ENCODE data around the gene PFKL. TPM values are rescaled to one million over a fixed set of nuclear protein-coding genes. Genes with fewer than 3 reads are reported as not detected.

PFKL gene
- total and polyA plus RNA-seq, 2 of the 8 experiments (the other 6 are each of a cell fraction or from before 2014, with no cell fraction given) = 80.2 to 82.3 TPM

DNA sequence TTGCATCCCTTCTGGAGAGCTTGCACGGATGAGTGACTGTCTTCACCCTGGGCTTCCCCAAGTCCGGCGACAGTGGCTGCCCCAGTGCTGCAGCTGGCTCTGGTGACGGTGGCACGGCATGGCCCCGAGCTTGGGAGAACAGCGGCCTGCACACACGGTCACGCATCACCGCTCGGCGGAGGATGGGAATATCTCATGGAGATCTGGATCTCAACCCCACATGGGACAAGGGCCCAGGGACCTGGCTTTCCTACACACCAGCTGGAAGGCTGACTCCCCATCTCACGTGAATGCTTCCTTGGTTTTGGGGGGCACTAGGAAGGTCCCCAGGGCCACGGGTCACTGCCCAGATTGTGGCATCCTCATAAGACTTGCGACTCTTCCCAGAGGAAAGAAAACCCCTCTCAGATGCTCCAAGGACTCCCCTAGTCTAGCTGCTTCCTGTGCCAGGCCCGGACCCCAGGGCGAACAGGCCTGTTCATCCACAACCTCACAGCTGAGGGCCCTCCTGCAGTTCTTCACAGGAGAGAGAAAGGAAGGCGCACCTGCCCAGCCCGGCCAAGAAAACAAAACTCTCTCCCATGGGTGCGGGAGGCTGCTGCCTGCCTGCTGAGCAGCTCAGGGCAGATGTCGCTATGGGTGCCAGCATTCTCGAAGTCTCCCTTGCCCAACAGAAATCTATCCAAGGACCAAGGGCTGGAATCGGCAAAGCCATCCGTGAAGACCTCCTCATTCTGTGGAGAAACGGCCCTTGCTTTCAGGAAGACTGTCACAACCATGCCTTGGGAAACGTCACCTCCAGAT lies 29.4 kb downstream of the PFKL start (continued):
- TF ChIP-seq, protein P1, sequence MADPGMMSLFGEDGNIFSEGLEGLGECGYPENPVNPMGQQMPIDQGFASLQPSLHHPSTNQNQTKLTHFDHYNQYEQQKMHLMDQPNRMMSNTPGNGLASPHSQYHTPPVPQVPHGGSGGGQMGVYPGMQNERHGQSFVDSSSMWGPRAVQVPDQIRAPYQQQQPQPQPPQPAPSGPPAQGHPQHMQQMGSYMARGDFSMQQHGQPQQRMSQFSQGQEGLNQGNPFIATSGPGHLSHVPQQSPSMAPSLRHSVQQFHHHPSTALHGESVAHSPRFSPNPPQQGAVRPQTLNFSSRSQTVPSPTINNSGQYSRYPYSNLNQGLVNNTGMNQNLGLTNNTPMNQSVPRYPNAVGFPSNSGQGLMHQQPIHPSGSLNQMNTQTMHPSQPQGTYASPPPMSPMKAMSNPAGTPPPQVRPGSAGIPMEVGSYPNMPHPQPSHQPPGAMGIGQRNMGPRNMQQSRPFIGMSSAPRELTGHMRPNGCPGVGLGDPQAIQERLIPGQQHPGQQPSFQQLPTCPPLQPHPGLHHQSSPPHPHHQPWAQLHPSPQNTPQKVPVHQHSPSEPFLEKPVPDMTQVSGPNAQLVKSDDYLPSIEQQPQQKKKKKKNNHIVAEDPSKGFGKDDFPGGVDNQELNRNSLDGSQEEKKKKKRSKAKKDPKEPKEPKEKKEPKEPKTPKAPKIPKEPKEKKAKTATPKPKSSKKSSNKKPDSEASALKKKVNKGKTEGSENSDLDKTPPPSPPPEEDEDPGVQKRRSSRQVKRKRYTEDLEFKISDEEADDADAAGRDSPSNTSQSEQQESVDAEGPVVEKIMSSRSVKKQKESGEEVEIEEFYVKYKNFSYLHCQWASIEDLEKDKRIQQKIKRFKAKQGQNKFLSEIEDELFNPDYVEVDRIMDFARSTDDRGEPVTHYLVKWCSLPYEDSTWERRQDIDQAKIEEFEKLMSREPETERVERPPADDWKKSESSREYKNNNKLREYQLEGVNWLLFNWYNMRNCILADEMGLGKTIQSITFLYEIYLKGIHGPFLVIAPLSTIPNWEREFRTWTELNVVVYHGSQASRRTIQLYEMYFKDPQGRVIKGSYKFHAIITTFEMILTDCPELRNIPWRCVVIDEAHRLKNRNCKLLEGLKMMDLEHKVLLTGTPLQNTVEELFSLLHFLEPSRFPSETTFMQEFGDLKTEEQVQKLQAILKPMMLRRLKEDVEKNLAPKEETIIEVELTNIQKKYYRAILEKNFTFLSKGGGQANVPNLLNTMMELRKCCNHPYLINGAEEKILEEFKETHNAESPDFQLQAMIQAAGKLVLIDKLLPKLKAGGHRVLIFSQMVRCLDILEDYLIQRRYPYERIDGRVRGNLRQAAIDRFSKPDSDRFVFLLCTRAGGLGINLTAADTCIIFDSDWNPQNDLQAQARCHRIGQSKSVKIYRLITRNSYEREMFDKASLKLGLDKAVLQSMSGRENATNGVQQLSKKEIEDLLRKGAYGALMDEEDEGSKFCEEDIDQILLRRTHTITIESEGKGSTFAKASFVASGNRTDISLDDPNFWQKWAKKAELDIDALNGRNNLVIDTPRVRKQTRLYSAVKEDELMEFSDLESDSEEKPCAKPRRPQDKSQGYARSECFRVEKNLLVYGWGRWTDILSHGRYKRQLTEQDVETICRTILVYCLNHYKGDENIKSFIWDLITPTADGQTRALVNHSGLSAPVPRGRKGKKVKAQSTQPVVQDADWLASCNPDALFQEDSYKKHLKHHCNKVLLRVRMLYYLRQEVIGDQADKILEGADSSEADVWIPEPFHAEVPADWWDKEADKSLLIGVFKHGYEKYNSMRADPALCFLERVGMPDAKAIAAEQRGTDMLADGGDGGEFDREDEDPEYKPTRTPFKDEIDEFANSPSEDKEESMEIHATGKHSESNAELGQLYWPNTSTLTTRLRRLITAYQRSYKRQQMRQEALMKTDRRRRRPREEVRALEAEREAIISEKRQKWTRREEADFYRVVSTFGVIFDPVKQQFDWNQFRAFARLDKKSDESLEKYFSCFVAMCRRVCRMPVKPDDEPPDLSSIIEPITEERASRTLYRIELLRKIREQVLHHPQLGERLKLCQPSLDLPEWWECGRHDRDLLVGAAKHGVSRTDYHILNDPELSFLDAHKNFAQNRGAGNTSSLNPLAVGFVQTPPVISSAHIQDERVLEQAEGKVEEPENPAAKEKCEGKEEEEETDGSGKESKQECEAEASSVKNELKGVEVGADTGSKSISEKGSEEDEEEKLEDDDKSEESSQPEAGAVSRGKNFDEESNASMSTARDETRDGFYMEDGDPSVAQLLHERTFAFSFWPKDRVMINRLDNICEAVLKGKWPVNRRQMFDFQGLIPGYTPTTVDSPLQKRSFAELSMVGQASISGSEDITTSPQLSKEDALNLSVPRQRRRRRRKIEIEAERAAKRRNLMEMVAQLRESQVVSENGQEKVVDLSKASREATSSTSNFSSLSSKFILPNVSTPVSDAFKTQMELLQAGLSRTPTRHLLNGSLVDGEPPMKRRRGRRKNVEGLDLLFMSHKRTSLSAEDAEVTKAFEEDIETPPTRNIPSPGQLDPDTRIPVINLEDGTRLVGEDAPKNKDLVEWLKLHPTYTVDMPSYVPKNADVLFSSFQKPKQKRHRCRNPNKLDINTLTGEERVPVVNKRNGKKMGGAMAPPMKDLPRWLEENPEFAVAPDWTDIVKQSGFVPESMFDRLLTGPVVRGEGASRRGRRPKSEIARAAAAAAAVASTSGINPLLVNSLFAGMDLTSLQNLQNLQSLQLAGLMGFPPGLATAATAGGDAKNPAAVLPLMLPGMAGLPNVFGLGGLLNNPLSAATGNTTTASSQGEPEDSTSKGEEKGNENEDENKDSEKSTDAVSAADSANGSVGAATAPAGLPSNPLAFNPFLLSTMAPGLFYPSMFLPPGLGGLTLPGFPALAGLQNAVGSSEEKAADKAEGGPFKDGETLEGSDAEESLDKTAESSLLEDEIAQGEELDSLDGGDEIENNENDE (IDR thresholded peaks at IDR 0.05; ENCODE audit: insufficient replicate concordance, low read length) = no peak
- no peak for TF ChIP-seq JUN (IDR thresholded peaks at IDR 0.05; ENCODE audit: low read depth, low read length)
- TF ChIP-seq POLR2A (IDR thresholded peaks at IDR 0.05; ENCODE audit: control extremely low read depth in 1 of 2, low read depth in 2 of 2, low read length in 2 of 2) = no peak
- TF ChIP-seq CTBP2 (IDR thresholded peaks at IDR 0.05; ENCODE audit: borderline replicate concordance, insufficient read depth, insufficient read length, low read length) = no peak
- TF ChIP-seq, protein P2, sequence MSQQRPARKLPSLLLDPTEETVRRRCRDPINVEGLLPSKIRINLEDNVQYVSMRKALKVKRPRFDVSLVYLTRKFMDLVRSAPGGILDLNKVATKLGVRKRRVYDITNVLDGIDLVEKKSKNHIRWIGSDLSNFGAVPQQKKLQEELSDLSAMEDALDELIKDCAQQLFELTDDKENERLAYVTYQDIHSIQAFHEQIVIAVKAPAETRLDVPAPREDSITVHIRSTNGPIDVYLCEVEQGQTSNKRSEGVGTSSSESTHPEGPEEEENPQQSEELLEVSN (IDR thresholded peaks at IDR 0.05) = no peak
- TF ChIP-seq CEBPB (IDR thresholded peaks at IDR 0.05; ENCODE audit: low read depth, low read length) = no peak
- no peak for TF ChIP-seq SP2 (IDR thresholded peaks at IDR 0.05; ENCODE audit: low read length)
- TF ChIP-seq EP300 (IDR thresholded peaks at IDR 0.05; ENCODE audit: borderline replicate concordance in 1 of 2, low read depth in 2 of 2, low read length in 2 of 2) = no peak

Data from H1 (cell line).